Measurements from ENCODE around the gene ALG13.

DNA sequence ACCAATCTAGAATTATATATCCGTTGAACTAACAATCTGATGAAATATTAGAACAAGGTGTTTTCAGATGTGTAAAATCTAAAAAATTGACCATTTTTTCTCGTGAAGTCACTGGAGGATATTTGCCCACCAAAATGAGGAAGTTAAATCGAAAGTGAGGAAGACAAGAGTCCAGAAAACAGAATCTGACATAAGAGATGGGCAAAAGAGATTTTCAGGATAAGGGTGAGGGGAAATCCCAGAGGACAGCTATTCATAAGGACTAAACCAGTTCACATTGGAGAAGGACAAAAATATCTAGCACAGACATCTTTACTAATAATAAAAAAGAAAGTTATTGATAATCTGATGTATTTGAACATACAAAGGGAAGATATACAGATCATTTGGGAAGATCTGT, 18.7 kb upstream of the ALG13 start:
- TF ChIP-seq, protein P1, sequence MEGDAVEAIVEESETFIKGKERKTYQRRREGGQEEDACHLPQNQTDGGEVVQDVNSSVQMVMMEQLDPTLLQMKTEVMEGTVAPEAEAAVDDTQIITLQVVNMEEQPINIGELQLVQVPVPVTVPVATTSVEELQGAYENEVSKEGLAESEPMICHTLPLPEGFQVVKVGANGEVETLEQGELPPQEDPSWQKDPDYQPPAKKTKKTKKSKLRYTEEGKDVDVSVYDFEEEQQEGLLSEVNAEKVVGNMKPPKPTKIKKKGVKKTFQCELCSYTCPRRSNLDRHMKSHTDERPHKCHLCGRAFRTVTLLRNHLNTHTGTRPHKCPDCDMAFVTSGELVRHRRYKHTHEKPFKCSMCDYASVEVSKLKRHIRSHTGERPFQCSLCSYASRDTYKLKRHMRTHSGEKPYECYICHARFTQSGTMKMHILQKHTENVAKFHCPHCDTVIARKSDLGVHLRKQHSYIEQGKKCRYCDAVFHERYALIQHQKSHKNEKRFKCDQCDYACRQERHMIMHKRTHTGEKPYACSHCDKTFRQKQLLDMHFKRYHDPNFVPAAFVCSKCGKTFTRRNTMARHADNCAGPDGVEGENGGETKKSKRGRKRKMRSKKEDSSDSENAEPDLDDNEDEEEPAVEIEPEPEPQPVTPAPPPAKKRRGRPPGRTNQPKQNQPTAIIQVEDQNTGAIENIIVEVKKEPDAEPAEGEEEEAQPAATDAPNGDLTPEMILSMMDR (IDR thresholded peaks at IDR 0.05): no peak
- no peak for TF ChIP-seq EZH2 (IDR thresholded peaks at IDR 0.05; ENCODE audit: borderline replicate concordance, insufficient read depth, low read depth, low read length, poor library complexity, severe bottlenecking)

All from B cell (primary cell).